A549 treated with AZD2906 at 1 μM for 4 hours (cell line): ENCODE data around the gene DAZAP2. TPM values are rescaled to one million over a fixed set of nuclear protein-coding genes. Genes with fewer than 3 reads are reported as not detected.

Source experiments
- total RNA-seq: library from RNA; stranded (reverse); fragments of 200-300 nt; extraction: Qiagen RNA extraction; gene quantifications from 5 replicates; pipeline ENCODE4 v1.2.3, GENCODE V29; 2022

The DAZAP2 gene
- 316 to 381 TPM (median 322 TPM) in 5 replicates for total RNA-seq

GRCh38 chr12:51238510-51239334, at the start of gene DAZAP2:
Gene DAZAP2 (plus strand): TSS chr12:51238826. CDS start chr12:51238908, 82 bp downstream.

GRCh38 chr12:51217968-51218606, 20.5 kb upstream of the DAZAP2 start, which contains the start of gene POU6F1:
Gene POU6F1 (minus strand): TSS chr12:51218062. CDS start chr12:51206836, 11,226 bp downstream.

GRCh38 chr12:51270067-51270950, 31.7 kb downstream of the DAZAP2 start, which contains the start of gene SMAGP:
Gene SMAGP (minus strand): TSS chr12:51270415. CDS start chr12:51269278, 1,137 bp downstream.

Other genes with a start within 250 kb of the DAZAP2 start
- 17.6 to 22.9 TPM (median 20.3 TPM) in 5 replicates for gene SLC11A2, start 212.4 kb upstream of the DAZAP2 start, total RNA-seq
- gene LETMD1, start 190.5 kb upstream of the DAZAP2 start, total RNA-seq: 20.5 to 23.8 TPM (median 22.3 TPM) in 5 replicates
- gene CSRNP2, start 155.2 kb upstream of the DAZAP2 start, total RNA-seq: 11.3 to 13.3 TPM (median 12.7 TPM) in 5 replicates
- gene TFCP2, start 65.7 kb upstream of the DAZAP2 start, total RNA-seq: 17.9 to 19.3 TPM (median 18.7 TPM) in 5 replicates
- 0.99 to 1.8 TPM (median 1.6 TPM) in 5 replicates for gene POU6F1, start 20.8 kb upstream of the DAZAP2 start, total RNA-seq
- gene SMAGP, start 31.6 kb downstream of the DAZAP2 start, total RNA-seq: 20.2 to 26.6 TPM (median 24.6 TPM) in 5 replicates
- 0.08 to 0.17 TPM (median 0.13 TPM) in 5 replicates for gene BIN2, start 85.3 kb downstream of the DAZAP2 start, total RNA-seq
- not detected in 5 replicates for gene CELA1, start 107.9 kb downstream of the DAZAP2 start, total RNA-seq
- 2.4 to 3.3 TPM (median 3.1 TPM) in 5 replicates for gene GALNT6, start 152.6 kb downstream of the DAZAP2 start, total RNA-seq
- 0.91 to 1.5 TPM (median 1.3 TPM) in 5 replicates for gene SLC4A8, start 186.0 kb downstream of the DAZAP2 start, total RNA-seq